ENCODE data around the gene TMPRSS5. TPM values are rescaled to one million over a fixed set of nuclear protein-coding genes. Genes with fewer than 3 reads are reported as not detected.
"Not testable (repeated sequence)": the region's sequence is repeated elsewhere in the genome, so short reads cannot be mapped to it uniquely, and the experiment has no call there.

TMPRSS5 gene
- total and polyA plus RNA-seq, 2 donors: 0.66 to 4.2 TPM

- H3K27ac ChIP-seq (ENCODE audit: low read depth): no peak overlapping the region
- no peak overlapping the region for H3K4me3 ChIP-seq (ENCODE audit: low read depth, low read length)
- DNase-seq (ENCODE audit: extremely low spot score): no peak
- 91% methylated on average over 19 of the region's 19 CpGs for WGBS
- H3K4me1 ChIP-seq (ENCODE audit: insufficient read depth): no peaks in the 10 kb centered on the region
- H3K36me3 ChIP-seq (ENCODE audit: insufficient read depth): no peaks in the 10 kb centered on the region
Observed at GRCh38 chr11:113689768-113690618, 16.1 kb downstream of the TMPRSS5 start.

DNA sequence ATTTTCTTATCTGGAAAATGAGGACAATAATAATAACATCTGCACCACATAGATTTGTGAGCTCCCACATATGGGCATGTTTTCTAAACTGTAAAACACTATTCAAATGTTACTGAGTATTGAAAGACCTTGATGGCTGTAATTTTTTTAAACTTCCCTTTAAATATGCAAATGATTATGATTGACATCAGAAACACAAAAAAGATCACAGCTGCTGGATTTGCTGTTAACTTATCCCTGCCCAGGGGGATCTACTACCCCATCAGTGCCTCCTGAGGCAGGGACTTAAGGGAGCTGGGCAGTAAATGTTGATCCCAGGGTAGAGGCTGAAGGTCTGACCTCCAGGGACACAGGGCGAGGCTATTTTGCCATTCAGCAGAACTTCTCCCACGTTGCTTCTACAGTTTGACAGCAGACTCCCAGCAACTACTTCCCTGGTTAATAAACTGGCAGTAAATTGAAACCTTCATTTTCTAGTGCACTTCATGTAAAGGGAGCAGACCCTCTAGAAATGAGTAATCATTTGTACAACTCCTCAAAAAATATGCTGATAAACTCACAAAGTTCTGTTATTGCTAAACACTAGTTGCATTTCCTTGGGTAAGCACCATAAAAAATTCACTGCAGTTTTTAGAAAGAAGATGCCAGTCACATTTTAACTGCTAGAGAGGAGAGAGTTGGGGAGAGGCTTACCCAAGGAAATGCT lies 20.3 kb downstream of the TMPRSS5 start:
- no peak for DNase-seq (ENCODE audit: extremely low spot score)
- Histone ChIP-seq H3K4me3 (ENCODE audit: low read depth, low read length) (no peak overlapping the region), H3K4me1 (ENCODE audit: insufficient read depth) (no peaks in the 10 kb centered on the region), H3K27ac (ENCODE audit: low read depth) (no peak overlapping the region), H3K36me3 (ENCODE audit: insufficient read depth) (no peaks in the 10 kb centered on the region)
- WGBS: 69% methylated on average over 2 of the region's 2 CpGs

DNA sequence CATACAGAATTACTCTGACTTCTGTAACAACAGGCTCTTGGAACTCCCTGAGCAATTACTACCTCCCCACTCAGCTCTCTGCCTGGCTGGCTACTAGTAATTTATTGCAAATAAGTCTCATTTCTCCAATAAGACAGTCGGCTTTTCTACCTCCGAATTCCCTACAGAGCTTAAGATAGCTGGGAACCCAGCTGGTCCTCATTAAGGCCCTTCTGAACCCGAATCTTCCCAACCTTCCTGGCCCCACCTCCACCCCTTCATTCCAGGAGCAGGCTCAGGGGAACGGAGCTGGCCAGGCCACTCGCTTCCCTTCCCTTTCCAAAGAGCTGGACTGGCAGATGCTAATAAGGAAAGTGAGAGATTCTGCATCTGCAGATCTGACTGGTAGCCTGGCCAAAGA lies 21.6 kb downstream of the TMPRSS5 start:
- no peak for DNase-seq (ENCODE audit: extremely low spot score)
- no peak overlapping the region for H3K27ac ChIP-seq (ENCODE audit: low read depth)
- 57% methylated on average over 5 of the region's 5 CpGs for WGBS
- no peak overlapping the region for H3K4me3 ChIP-seq (ENCODE audit: low read depth, low read length)
- no peaks in the 10 kb centered on the region for H3K36me3 ChIP-seq (ENCODE audit: insufficient read depth)
- H3K4me1 ChIP-seq (ENCODE audit: insufficient read depth): no peaks in the 10 kb centered on the region

DNA sequence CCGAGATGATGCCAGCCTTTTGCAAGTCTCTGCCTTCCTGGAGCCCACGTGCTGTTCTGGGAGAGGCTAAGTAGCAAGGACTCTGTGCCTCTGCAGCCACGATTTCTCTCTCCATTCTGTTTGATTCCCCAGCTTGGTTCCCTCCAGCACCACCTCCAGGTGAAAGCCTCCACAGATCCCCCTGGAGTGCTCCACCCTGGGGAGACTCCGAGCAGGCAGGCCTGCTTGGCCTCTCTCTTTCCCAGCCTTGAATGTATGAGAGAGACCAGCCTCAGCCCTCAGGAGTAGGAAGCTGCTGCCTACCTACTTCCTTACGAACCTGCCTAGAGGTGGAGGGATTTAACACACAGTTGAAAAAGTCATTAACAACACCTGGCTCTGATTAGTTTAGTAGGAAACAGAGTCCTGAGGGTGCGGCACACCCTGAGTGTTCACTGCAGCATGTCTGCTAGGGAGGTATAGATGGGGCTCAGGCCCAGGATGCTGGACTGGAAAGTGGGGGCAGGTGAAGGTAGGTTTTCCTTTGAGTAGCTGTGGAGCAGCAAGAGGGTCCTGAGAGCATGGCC lies 22.5 kb downstream of the TMPRSS5 start:
- 83% methylated on average over 6 of the region's 6 CpGs for WGBS
- Histone ChIP-seq H3K4me1 (ENCODE audit: insufficient read depth) (no peaks in the 10 kb centered on the region), H3K36me3 (ENCODE audit: insufficient read depth) (no peaks in the 10 kb centered on the region), H3K4me3 (ENCODE audit: low read depth, low read length) (no peak overlapping the region), H3K27ac (ENCODE audit: low read depth) (no peak overlapping the region)
- DNase-seq (ENCODE audit: extremely low spot score): no peak

DNA sequence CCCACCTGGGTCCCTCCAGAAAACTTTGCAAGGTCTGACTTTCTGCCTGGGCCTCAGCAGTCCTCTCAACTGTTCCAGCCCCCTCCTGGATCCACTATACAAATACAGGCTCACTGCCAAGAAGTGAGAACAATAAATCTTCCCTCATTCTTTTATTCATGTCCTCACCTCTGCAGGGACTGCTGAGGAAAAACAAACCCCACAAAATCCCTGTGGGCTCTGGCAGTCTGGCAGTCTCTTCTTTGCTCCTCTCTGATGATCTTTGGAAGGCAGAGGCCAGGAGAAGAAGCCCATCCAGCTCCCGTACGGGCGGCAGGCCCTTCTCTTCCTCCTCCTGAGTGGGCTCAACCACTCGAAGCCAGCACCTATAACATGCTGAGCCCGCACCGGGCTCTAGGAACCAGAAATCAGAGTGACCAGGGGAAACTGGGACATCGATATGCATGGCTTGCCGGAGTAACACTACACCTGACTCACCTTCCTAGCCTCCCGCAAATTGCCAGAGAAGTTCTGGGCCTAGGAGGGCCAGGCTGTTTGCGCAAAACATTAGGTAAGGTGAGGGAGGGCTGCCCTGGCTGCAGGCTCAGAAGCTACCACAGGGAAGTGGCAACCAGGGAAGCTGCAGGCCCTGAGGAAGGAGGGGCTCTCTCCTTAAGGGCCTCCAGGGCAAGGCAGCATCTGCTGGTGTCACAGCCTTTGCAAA lies 24.2 kb downstream of the TMPRSS5 start:
- peak; percentile 66 for DNase-seq (ENCODE audit: extremely low spot score)

GRCh38 chr11:113681282-113681681 lies 24.8 kb downstream of the TMPRSS5 start:
- no peaks in the 10 kb centered on the region for H3K36me3 ChIP-seq (ENCODE audit: insufficient read depth)
- H3K4me3 ChIP-seq (ENCODE audit: low read depth, low read length): no peak overlapping the region
- WGBS: 77% methylated on average over 6 of the region's 6 CpGs
- no peaks in the 10 kb centered on the region for H3K4me1 ChIP-seq (ENCODE audit: insufficient read depth)
- DNase-seq (ENCODE audit: extremely low spot score): no peak
- H3K27ac ChIP-seq (ENCODE audit: low read depth): no peak overlapping the region

More for the DNA sequence above, 24.2 kb downstream of the TMPRSS5 start:
- WGBS: 63% methylated on average over 10 of the region's 10 CpGs
- H3K27ac ChIP-seq (ENCODE audit: low read depth): no peak overlapping the region
- H3K36me3 ChIP-seq (ENCODE audit: insufficient read depth): no peaks in the 10 kb centered on the region
- no peaks in the 10 kb centered on the region for H3K4me1 ChIP-seq (ENCODE audit: insufficient read depth)
- no peak overlapping the region for H3K4me3 ChIP-seq (ENCODE audit: low read depth, low read length)

- H3K4me1 ChIP-seq (ENCODE audit: insufficient read depth): no peaks in the 10 kb centered on the region
- no peak overlapping the region for H3K27ac ChIP-seq (ENCODE audit: low read depth)
- no peak for DNase-seq (ENCODE audit: extremely low spot score)
- 81% methylated on average over 5 of the region's 5 CpGs for WGBS
- no peak overlapping the region for H3K4me3 ChIP-seq (ENCODE audit: low read depth, low read length)
- H3K36me3 ChIP-seq (ENCODE audit: insufficient read depth): no peaks in the 10 kb centered on the region
Observed at GRCh38 chr11:113677685-113678084, 28.4 kb downstream of the TMPRSS5 start.

- 54% methylated on average over 5 of the region's 5 CpGs for WGBS
- no peaks in the 10 kb centered on the region for H3K36me3 ChIP-seq (ENCODE audit: insufficient read depth)
Observed at GRCh38 chr11:113675565-113675964, 30.5 kb downstream of the TMPRSS5 start.

DNA sequence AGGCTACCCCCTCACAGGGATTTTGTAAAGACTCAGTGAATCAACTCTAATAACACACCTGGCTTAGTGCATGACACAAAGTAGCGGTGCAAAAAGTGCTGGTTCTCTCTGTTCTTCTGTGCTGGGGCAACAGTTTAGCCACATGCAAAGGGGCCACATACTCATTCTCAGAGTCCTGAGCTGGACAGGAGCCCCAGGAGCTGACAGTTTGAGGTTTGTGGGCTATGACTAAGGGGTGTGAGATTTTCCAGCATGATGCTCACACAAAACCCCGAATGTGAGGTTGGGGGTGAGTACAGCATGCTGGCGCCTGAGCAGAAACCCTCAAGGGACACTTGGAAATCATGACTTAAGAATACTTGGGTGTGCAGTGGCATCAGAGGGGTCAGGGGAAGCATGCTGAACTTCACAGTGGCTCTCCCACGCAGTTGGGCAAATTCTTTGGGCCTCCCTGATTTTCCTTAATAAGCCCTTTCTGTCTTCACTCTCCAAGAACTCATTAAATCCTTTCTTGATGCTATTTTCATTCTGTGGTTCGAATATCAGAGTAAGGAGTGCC lies 31.0 kb downstream of the TMPRSS5 start:
- H3K4me3 ChIP-seq (ENCODE audit: low read depth, low read length): no peak overlapping the region
- no peaks in the 10 kb centered on the region for H3K36me3 ChIP-seq (ENCODE audit: insufficient read depth)
- WGBS: 54% methylated on average over 5 of the region's 5 CpGs
- H3K27ac ChIP-seq (ENCODE audit: low read depth): no peak overlapping the region
- no peak for DNase-seq (ENCODE audit: extremely low spot score)
- H3K4me1 ChIP-seq (ENCODE audit: insufficient read depth): no peaks in the 10 kb centered on the region

More at GRCh38 chr11:113675565-113675964, 30.5 kb downstream of the TMPRSS5 start:
- Histone ChIP-seq H3K27ac (ENCODE audit: low read depth) (no peak overlapping the region), H3K4me1 (ENCODE audit: insufficient read depth) (no peaks in the 10 kb centered on the region), H3K4me3 (ENCODE audit: low read depth, low read length) (no peak overlapping the region)
- no peak for DNase-seq (ENCODE audit: extremely low spot score)

GRCh38 chr11:113674397-113674685 lies 31.8 kb downstream of the TMPRSS5 start:
- no peak overlapping the region for H3K4me3 ChIP-seq (ENCODE audit: low read depth, low read length)
- no peak overlapping the region for H3K27ac ChIP-seq (ENCODE audit: low read depth)
- H3K4me1 ChIP-seq (ENCODE audit: insufficient read depth): no peaks in the 10 kb centered on the region
- no peaks in the 10 kb centered on the region for H3K36me3 ChIP-seq (ENCODE audit: insufficient read depth)
- no peak for DNase-seq (ENCODE audit: extremely low spot score)
- WGBS: 63% methylated on average over 3 of the region's 3 CpGs

- Histone ChIP-seq H3K27ac (ENCODE audit: low read depth) (no peak overlapping the region), H3K4me1 (ENCODE audit: insufficient read depth) (no peaks in the 10 kb centered on the region), H3K4me3 (ENCODE audit: low read depth, low read length) (no peak overlapping the region), H3K36me3 (ENCODE audit: insufficient read depth) (no peaks in the 10 kb centered on the region)
- WGBS: 82% methylated on average over 4 of the region's 4 CpGs
- no peak for DNase-seq (ENCODE audit: extremely low spot score)
Observed at GRCh38 chr11:113673550-113674396, 32.3 kb downstream of the TMPRSS5 start.

GRCh38 chr11:113671914-113672313 lies 34.2 kb downstream of the TMPRSS5 start:
- not testable (repeated sequence) for H3K4me3 ChIP-seq (ENCODE audit: low read depth, low read length); H3K4me1 ChIP-seq (ENCODE audit: insufficient read depth); DNase-seq (ENCODE audit: extremely low spot score); H3K27ac ChIP-seq (ENCODE audit: low read depth); H3K36me3 ChIP-seq (ENCODE audit: insufficient read depth)
- 94% methylated on average over 3 of the region's 3 CpGs for WGBS

DNA sequence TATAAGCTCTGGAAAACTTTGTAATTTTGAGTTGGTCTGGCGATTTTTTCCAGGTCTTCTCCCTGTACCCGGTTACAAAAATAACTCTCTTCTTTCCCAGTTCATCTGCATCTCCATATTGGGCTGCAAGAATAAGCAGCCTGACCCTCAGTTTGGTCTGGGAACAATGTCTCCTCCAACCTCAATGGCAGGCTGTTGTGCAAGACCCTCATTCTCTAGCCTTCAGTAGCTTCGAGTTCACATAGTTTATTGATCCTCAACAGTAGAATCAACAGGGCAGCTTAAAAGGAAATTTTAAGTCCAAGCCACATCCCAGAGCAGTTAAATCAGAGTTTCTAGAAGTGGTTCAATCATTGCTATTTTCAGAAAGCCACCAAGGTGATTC lies 35.3 kb downstream of the TMPRSS5 start:
- H3K27ac ChIP-seq (ENCODE audit: low read depth): no peak overlapping the region
- H3K4me3 ChIP-seq (ENCODE audit: low read depth, low read length): no peak overlapping the region
- DNase-seq (ENCODE audit: extremely low spot score): no peak
- H3K36me3 ChIP-seq (ENCODE audit: insufficient read depth): no peaks in the 10 kb centered on the region
- H3K4me1 ChIP-seq (ENCODE audit: insufficient read depth): no peaks in the 10 kb centered on the region
- WGBS: 45% methylated on average over 3 of the region's 3 CpGs
